Natural killer cell (primary cell): ENCODE measurements around the gene TOMM40L. TPM values are rescaled to one million over a fixed set of nuclear protein-coding genes. Genes with fewer than 3 reads are reported as not detected.

Experiments
- ATAC-seq, 3 donors: fragments of 150-1000 bp in 2 of 3; fragments of 200-7000 bp in 1 of 3; cut with Tn5 transposase; 1 replicate in 1 of 3; 2 replicates in 2 of 3; pipeline ENCODE4 v1.10.0; 2021; ENCODE audit warnings: mild to moderate bottlenecking in 2 of 3, moderate library complexity in 2 of 3
- DNase-seq, 2 donors: peaks; one replicate each; pipeline versions ENCODE4 v3.0.0 to v3.0.0-alpha.2; 2013 to 2021; ENCODE audit warnings: mixed read lengths in 1 of 2
- H3K27ac ChIP-seq: one replicate; pipeline ENCODE4 v1.5.1; 2013; ENCODE audit warnings: mild to moderate bottlenecking, low read length
- H3K27me3 ChIP-seq: one replicate; pipeline ENCODE4 v1.6.1; 2013; ENCODE audit warnings: low read length; ENCODE audit not compliant: control insufficient read depth, insufficient read depth
- H3K36me3 ChIP-seq: one replicate; pipeline ENCODE4 v1.6.1; 2013; ENCODE audit warnings: low read length; ENCODE audit not compliant: control insufficient read depth, insufficient read depth
- H3K4me1 ChIP-seq: one replicate; pipeline ENCODE4 v1.6.1; 2013; ENCODE audit warnings: low read length; ENCODE audit not compliant: control insufficient read depth, insufficient read depth
- H3K4me3 ChIP-seq: one replicate; pipeline ENCODE4 v1.5.1; 2013; ENCODE audit warnings: low read length
- H3K9me3 ChIP-seq: one replicate; pipeline ENCODE4 v1.6.1; 2013; ENCODE audit warnings: low read length; ENCODE audit not compliant: control insufficient read depth, insufficient read depth
- H3K27ac Mint-ChIP-seq, 2 donors: one replicate each; pipeline ENCODE4 v1.8.0; 2022; ENCODE audit warnings: mild to moderate bottlenecking in 2 of 2, mixed read lengths in 2 of 2, moderate library complexity in 1 of 2
- H3K27me3 Mint-ChIP-seq, 2 donors: one replicate each; pipeline ENCODE4 v1.8.0; 2022; ENCODE audit warnings: low read depth in 2 of 2, mixed read lengths in 2 of 2
- H3K36me3 Mint-ChIP-seq: one replicate; pipeline ENCODE4 v1.8.0; 2022; ENCODE audit warnings: mixed read lengths
- H3K4me1 Mint-ChIP-seq, 2 donors: one replicate each; pipeline ENCODE4 v1.8.0; 2022; ENCODE audit warnings: mixed read lengths in 2 of 2
- H3K4me3 Mint-ChIP-seq: one replicate; pipeline ENCODE4 v1.8.0; 2022; ENCODE audit warnings: mild to moderate bottlenecking, moderate library complexity, mixed read lengths
- H3K9me3 Mint-ChIP-seq, 2 donors: one replicate each; pipeline ENCODE4 v1.8.0; 2022; ENCODE audit warnings: mixed read lengths in 2 of 2
- CTCF ChIP-seq: fragments of 200-600 bp; IDR thresholded peaks from one replicate; pipeline ENCODE4 v1.8.0; 2022; ENCODE audit warnings: antibody characterized with exemption
- WGBS: methylation state at CpG from one replicate; pipeline ENCODE4 v1.1.7; 2013; ENCODE audit warnings: missing lambda C conversion rate; ENCODE audit not compliant: insufficient coverage; 5-methylcytosine and 5-hydroxymethylcytosine counted together
- intact Hi-C: fragments of 100-400 bp; cut with micrococcal nuclease; formaldehyde crosslinking; loops from one replicate; pipeline ENCODE4 v1.14.2; 2022
- total RNA-seq, 4 donors: library from RNA; stranded (reverse); fragments of 120-200 nt in 1 of 4; gene quantifications; one replicate each; pipeline versions ENCODE4 v1.2.3 to v1.2.4, GENCODE V29; 2013 to 2022

TOMM40L gene
- total RNA-seq, 3 donors from 2014 or later (not counting 1 experiment from before 2014, with no cell fraction given), result 16.6 to 23.6 (median 22.8) TPM

GRCh38 chr1:161260376-161261260 lies 34.8 kb downstream of the TOMM40L start:
- H3K4me3 Mint-ChIP-seq, result peak overlapping the region; percentile 77
- peaks cover 0 to 8% of the 10 kb centered on the region in 2 donors for H3K9me3 Mint-ChIP-seq
- Histone ChIP-seq H3K4me3 (no peak overlapping the region), H3K27ac (no peak overlapping the region), H3K9me3 (peaks cover 13% of the 10 kb centered on the region), H3K27me3 (peaks cover 21% of the 10 kb centered on the region), H3K36me3 (no peaks in the 10 kb centered on the region), H3K4me1 (peaks cover 13% of the 10 kb centered on the region)
- DNase-seq (no peak), ATAC-seq (no peak)
- 48% methylated on average over 5 of the region's 9 CpGs for WGBS
- peaks cover 17% of the 10 kb centered on the region for H3K36me3 Mint-ChIP-seq
- H3K4me1 Mint-ChIP-seq, result peaks cover 12 to 15% of the 10 kb centered on the region in 2 donors
- intact Hi-C loops, result no loop called here
- no peak overlapping the region for H3K27ac Mint-ChIP-seq
- H3K27me3 Mint-ChIP-seq, result peaks cover 46 to 49% of the 10 kb centered on the region in 2 donors
- TF ChIP-seq CTCF, result no peak

- H3K27ac ChIP-seq, result no peak overlapping the region
- peaks cover 13% of the 10 kb centered on the region for H3K4me1 ChIP-seq
- intact Hi-C loops, result no loop called here
- TF ChIP-seq CTCF, result no peak
- Mint-ChIP-seq H3K27me3 (peaks cover 43 to 49% of the 10 kb centered on the region in 2 donors), H3K4me1 (peaks cover 12 to 15% of the 10 kb centered on the region in 2 donors), H3K9me3 (peaks cover 0 to 7% of the 10 kb centered on the region in 2 donors), H3K36me3 (peaks cover 17% of the 10 kb centered on the region), H3K27ac (no peak overlapping the region), H3K4me3 (no peak overlapping the region)
- no peaks in the 10 kb centered on the region for H3K36me3 ChIP-seq
- H3K4me3 ChIP-seq, result no peak overlapping the region
- WGBS, result 79% methylated on average over 6 of the region's 12 CpGs
- H3K27me3 ChIP-seq, result peaks cover 21% of the 10 kb centered on the region
- ATAC-seq (no peak), DNase-seq (no peak)
- peaks cover 13% of the 10 kb centered on the region for H3K9me3 ChIP-seq
Measured at GRCh38 chr1:161261261-161262235, 35.7 kb downstream of the TOMM40L start.

GRCh38 chr1:161265305-161265704 lies 39.4 kb downstream of the TOMM40L start:
- H3K36me3 ChIP-seq, result no peaks in the 10 kb centered on the region
- peaks cover 15 to 18% of the 10 kb centered on the region in 2 donors for H3K27me3 Mint-ChIP-seq
- no peaks in the 10 kb centered on the region for H3K9me3 Mint-ChIP-seq

More at GRCh38 chr1:161265305-161265704, 39.4 kb downstream of the TOMM40L start:
- WGBS, result 95% methylated on average over 5 of the region's 5 CpGs
- no peak overlapping the region for H3K4me3 Mint-ChIP-seq
- Histone ChIP-seq H3K4me3 (no peak overlapping the region), H3K27me3 (peaks cover 6% of the 10 kb centered on the region), H3K4me1 (no peaks in the 10 kb centered on the region), H3K27ac (no peak overlapping the region), H3K9me3 (no peaks in the 10 kb centered on the region)
- no peak overlapping the region for H3K27ac Mint-ChIP-seq
- DNase-seq (no peak), ATAC-seq (no peak)
- no peak for TF ChIP-seq CTCF
- no peaks in the 10 kb centered on the region for H3K36me3 Mint-ChIP-seq
- H3K4me1 Mint-ChIP-seq, result peaks cover 0 to 5% of the 10 kb centered on the region in 2 donors
- intact Hi-C loops, result no loop called here
